ENCODE measurements around the gene UNC13C.

The UNC13C gene

DNA sequence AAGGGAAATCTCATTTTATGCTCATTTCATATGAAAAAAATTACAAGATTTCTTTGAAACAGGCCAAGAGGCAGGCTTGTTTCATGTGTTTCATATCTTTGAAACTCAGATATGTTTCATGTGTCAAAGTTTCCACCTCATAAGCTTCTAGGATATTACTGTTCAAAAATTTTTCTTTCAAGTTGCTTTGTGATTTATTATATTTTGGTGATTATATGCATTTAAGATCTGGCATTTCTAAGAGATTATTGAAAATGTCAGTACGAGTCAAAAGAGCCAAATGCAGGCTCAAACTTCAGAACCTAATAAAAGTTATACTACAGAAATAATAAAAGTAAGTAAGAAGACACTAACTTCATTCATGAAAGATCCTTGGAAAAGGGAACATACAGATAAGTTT lies 590.1 kb downstream of the UNC13C start:
- no peak for DNase-seq (ENCODE audit: low read depth)

DNA sequence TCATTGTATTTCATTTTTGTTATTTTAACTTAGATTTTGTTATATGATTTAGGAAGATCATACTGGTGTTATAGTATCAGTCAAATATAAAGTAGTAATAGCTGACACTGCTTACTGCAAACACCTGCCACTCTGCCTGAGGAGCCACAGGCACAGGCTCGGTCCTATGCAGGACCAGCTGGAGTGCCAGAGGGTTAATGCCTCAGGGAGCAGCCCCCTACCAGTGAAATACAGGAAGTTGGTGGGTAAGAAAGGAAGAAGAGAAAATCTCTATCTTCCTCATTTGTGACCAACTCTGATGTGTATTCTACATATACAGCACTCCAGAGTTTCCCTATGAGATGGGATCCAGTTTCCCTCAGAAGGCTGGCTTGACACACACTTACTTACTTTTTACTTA lies 593.3 kb downstream of the UNC13C start:
- no peak for DNase-seq (ENCODE audit: low read depth)

DNA sequence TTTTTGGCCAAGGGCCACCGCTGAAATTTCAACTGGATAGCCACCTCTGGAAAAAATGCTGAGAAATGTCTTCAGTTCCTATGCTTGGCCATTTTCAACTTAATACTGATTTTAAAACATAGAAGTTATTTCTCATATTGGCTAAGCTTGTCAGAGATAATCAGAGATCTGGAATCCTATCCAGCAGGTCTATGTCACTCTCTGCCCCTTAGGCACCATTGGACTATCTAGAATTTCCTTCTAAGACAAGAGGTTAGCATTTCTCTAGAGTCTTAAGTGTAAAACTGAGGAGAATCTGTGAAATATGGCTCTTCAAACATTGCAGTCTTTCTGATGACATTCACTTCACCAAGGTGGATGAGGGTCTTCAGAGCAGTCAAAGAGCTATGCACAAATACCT lies 597.3 kb downstream of the UNC13C start:
- DNase-seq (ENCODE audit: low read depth): no peak

DNA sequence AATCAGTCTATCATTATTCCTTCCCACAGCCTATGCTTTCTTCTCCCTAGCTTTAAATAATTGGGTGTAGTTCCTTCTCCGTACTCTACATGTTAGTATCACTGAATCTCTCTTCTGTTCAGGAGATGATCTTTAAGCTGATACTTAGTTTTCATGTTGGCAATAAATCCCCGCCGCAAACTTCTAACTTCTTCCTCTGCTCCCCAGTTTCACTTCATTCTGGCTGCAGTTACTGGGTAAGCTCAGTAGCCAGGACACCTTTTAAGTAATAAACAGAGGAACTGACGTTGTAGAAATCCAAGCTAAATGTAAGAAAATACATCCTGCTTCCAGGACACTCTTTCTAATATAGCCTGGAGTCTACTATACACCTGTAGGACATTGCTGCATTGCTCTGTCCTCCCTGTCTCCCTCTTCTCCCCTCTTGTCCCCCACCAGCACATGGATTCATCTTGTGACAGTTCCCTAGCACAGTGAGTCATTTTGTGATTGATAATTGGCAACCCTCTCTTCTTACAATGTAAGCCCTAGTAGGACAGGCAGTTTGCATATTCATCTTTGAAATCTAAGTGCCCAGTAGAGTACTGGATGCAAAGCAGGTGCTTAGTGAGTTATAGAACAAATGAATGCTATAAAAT lies 598.2 kb downstream of the UNC13C start:
- no peak for DNase-seq (ENCODE audit: low read depth)

DNA sequence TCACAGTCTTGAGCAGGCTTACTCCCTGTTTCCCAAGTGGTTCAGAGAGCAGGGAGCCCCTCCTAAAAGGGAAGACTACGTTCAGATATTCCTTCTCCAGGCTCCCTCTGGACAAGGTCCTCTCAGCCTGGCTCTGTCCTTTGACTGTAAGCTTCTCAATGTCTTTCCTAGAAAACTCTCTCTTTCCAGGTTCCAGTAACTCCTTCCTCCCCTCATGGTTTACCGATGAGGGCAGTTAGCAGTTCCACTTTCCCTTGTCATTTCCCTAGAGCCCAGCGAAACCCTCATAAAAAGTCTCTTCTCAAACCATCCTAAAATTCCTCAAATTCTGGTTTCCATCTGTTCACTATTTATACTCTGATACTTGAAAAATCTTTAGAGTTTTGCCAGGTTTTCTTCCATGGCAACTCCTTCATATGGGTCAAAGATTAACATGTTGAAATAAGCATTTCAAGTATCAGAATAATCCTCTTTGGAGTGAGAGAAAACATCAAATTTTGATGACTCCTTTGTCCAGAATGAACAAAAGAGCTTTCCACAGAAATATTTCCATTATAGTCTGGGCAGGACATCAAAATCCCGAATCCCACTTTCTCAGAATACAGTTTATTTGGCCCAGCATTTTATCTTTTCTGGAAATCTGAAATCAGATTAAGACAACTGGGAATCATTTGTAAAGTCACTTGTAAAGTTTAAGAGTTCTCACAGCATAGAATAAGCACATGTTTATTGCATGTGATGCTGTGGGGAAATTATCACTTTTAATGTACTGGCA lies 599.4 kb downstream of the UNC13C start:
- no peak for DNase-seq (ENCODE audit: low read depth)

DNA sequence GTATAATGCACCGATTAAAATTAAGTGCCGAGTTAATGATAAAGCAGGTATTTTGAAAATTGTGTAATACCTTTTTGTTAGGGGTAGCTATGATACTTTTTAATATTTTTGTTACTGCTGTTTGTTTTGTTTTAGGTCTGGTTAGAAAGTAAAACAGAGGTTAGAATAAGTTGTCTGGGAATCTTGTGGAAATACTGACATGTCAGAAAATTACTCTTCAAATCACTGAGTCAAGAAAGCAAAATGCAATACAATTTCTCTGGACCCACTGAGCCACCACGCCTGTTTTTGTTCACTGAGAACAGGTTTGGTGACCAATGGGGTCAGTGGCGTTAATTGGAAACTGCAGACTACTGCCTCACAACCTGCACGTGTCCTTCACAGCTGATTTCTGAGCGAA lies 601.6 kb downstream of the UNC13C start:
- DNase-seq (ENCODE audit: low read depth): no peak

DNA sequence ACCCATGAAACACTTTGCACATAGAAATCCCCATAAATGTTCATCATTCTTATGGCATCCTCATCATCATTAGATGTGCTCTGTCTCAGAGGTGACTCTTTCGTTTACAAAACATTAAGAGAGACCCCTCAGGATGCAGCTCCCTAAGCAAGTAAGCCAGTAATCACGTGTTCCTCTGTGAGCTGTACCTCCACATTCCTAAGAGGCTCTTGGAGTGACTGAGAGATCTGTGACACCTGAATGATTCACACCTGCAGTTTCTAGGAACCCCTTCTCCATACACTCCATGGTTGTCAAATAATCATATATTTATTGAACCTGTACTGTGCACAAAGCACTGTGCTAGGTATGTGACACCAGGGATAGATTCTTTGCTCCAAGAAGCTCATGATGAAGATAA lies 602.4 kb downstream of the UNC13C start:
- DNase-seq (ENCODE audit: low read depth): no peak

DNA sequence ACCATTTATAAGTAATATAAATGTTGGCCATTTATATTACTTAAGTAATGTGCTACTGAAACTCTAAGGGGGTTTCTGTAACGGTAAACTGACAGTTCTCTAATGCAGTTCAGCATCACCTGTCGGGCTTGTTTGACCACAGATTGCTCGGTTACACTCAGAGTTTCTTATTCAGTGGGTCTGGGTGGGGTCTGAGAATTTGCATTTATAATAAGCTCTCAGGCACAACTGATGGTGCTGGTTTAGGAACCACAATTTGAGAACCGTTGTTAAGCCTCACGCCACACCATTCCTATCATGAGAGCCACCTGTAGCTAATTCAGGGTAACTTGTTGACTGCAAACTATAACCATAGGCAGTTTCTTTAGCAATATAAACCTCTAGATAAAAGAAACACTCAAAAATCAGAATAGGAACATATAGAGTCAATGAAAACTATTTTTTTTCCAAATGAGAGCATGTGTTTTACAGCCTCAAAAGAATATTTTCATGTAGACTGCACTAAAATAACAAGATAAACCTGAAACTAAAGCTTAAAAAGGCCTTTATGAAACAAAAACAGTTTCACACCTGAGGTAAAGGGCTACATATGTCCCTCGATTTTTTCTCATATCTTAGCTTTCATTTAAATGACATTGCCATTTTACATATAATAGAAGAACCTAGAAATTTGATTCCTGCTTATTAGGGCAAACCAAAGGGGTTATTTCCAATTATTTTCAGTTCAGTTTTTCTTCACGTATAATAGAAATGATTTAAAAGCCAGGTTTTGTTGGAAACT lies 604.8 kb downstream of the UNC13C start:
- DNase-seq (ENCODE audit: low read depth): no peak

DNA sequence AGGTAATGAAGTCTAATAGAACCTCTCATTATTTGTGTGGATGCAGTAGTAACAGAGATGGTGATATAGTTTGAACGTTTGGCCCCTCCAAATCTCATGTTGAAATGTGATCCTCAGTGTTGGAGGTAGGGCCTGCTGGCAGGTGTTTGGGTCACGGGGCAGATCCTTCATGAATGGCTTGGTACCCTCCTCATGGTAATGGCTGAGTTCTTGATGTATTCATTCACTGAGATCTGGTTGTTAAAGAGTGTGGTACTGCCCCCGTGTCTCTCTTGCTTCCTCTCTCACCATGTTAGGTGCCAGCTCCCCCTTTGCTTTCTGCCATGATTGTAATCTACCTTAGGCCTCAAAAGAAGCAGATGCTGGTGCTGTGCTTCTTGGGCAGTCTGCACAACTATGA lies 606.8 kb downstream of the UNC13C start:
- DNase-seq (ENCODE audit: low read depth): no peak

DNA sequence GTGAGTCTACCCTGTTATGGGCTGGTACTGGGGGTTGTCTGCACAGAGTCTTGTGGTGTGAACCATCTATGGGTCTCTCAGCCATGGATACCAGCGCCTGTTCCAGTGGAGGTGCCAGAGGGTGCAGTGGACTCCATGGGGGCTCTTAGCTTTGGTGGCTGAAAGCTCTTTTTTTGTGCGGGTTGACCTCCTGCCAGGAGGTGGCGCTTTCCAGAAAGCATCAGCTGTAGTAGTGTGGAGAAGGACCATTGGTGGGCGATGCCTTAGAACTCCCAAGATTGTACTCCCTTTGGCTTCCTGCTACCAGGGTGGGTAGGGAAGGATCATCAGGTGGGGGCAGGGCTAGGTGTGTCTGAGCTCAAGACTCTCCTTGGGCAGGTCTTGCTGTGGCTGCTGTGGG lies 615.9 kb downstream of the UNC13C start:
- no peak for DNase-seq (ENCODE audit: low read depth)

DNA sequence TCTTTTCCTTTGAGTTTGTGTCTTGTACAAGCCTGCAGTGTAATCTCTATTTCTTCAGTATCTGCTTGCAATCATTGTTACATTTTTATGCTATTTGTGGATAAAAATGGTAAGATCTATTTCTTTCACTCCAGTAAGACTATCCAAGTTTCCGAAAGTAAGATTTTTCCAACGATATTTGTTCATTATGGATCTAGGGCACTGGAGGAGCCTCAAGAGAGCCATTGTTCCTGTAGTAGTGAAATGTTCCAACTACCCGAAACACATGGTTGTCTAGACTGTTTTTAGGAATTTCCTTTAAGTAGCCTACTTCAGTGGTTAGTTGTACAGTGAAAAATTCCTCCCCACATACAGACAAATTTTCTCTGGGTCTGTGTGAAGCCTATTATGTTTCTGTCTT lies 621.1 kb downstream of the UNC13C start:
- DNase-seq (ENCODE audit: low read depth): no peak

DNA sequence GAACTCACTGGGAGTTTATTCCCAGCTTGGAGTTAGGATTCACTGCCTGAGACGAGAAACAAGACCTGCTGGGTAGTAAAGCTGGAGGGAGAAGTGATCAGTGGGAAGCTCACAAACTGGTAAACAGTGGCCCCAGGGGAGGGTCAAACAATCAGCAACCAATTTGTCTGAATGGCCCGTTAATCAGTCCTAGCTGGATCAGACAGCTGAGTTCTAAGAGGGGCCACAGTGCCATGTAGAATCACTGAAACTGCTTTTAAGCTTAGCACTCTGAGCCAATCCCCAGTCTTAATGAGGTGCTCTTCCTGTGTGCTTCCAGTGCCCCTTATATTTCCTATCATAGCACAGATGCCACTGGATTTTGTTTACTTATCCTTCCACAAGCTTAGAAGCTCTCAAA lies 626.8 kb downstream of the UNC13C start:
- DNase-seq (ENCODE audit: low read depth): no peak

DNA sequence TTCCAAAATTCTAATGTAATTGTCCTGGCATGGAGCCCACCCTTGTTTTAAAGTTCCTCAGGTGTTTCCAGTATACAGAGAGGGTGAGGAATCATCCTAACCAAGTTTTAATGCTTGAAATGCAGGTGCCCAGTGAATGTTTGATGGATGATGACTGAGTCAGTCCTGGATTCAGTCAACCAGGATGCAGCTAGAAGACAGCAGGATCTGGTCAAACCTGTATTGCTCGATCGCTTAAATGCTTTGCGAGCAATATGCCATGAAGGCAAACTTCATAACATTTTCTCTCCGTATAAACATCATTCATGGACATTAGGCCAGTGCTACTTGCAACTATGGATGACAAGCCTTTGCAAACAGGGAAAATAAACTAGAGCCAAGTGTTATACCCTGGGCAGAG lies 627.3 kb downstream of the UNC13C start:
- no peak for DNase-seq (ENCODE audit: low read depth)

DNA sequence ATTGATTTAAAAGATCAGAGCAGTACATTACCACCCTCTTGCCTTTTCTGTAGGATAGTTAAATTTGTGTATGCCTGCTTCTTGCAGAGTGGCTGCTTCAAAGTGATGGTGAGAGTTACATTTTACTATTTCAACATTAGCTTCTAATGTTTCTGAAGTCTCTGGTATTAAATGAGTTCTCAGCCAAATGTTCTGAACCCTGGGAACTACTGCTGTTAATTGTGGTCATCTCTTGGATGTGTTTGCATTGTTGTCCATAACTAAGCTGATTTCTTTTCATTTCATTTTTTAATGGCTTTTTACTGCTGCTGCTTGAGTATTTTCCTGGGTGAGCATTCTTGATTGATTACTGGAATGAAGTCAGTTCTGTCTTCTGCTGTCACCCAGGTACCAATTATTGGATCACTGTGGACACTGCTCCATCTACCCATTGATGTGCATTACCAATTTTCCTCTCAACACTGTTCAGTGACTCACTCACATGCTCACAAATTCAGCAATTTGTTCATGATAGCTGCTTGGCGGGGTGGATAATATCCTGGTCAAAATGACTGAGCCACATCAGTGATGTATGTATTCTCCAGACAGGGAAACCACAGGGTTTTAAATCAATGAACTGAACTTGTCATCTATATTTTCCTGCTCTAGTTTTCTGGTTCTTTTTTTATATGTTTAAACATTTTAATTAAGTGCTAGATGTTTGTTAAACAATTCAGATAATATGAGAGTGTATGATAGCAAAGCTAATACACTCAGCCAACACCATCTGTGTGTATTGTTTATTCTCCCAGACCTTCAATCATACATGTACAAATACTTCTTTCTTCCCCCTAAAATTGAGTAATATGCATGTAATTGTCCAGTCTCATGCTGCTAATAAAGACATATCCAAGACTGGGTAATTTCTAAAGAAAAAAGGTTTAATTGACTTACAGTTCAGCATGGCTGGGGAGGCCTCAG lies 630.9 kb downstream of the UNC13C start:
- DNase-seq (ENCODE audit: low read depth): no peak

DNA sequence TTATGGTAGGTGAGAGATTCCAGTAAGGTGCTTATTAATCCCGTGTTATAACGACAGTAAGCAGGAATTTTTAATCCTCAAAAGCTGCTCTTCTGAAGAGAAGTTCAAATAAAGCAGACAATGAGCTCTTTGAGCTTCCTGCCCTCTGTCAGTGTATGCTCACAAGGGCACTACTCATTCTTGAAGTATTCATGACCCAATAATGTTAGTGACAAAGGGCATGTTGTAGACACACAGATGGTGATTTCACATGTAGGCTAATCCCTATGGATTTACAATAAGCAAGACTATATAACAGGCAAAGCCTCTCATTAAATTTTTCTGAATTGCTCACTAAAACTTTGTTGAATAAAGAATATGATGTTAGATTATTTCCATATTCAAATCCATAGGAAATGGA lies 639.9 kb downstream of the UNC13C start:
- DNase-seq (ENCODE audit: low read depth): no peak

DNA sequence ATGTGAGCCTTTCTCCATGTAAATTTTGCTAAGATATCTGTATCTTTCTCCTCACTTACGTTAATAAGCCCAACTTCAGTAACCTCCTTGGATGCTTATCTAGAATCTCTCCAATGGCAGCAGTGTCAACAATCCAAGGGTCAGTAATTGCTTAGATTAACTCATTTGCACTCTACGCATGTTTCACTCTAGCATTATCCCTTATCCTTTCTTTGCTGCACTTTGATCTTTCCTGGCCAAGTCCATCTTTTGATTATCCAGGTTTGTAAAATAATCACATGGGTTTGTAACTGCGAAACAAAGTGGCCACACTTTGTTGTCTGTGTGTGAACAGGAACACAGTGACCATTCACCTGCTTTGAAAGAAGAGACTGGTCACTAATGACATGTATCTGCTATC lies 640.9 kb downstream of the UNC13C start:
- no peak for DNase-seq (ENCODE audit: low read depth)

DNA sequence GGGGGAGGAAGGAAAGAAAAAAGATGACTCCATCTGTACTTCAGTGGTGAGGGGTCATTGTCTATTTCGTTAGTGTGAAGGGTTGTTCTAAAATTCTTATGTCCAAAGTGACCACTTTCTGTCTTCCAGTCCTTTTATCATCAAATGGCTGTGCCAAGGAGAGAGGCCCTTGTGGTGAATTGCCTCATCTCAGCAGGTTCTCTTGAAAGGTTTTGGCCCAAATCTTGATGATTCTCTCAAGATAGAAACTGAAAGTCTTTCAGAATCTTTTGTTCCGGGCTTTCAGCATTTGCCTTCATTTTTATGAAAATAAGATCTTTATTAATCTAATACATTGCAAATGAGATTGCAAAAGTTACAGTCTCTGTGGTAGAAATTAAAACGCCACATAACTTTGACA lies 642.7 kb downstream of the UNC13C start:
- no peak for DNase-seq (ENCODE audit: low read depth)

DNA sequence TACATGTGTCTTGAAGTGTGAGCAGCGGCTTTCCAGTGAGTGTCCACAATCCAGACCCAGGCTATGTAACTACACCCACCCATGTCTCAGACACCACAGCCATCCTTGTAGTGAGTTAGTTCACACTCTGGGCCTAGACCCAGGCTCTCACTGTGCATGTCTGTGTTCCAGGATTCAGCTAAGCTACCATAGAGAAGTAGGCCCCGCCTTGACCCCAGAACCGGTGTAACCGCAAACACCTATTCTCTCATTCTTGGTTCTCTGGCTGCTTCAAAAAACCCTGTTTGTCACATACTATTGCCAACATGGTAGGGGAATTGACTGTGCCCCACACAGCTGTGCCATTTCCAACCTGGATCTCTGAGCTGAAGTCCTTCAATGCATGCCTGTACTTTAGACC lies 657.9 kb downstream of the UNC13C start:
- no peak for DNase-seq (ENCODE audit: low read depth)

DNA sequence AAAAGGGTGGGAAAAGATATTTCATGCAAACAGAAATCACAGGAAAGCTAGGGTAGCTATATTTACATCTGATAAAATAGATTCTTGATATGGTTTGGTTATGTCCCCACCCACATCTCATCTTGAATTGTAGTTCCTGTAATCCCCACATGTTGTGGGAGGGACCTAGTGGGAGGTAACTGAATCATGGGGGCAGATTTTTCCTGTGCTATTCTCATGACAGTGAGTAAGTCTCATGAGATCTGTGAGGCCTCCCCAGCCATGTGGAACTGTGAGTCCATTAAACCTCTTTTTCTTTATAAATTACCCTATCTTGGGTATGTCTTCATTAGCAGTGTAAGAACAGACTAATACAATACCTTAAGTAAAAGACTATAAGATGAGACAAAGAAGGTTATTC lies 660.4 kb downstream of the UNC13C start:
- no peak for DNase-seq (ENCODE audit: low read depth)

DNA sequence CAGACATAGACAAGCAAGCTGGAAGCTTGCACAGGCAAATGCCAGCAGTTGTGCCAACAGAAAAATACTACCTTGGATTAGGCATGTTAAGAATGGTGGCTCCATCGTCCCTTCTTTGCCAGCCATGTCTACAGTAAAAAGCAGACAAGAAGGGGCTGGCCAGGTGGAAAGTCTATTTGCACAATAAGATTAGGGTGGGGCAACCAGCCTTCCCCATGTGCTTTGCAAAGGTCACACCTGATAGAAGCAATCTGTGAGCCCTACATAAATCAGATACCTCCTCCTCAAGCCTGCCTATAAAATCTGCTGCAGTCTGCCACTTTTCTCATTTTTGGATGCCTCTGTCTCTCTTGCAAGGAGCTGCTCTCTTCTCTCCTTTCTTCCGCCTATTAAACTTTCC lies 662.6 kb downstream of the UNC13C start:
- DNase-seq (ENCODE audit: low read depth): no peak

DNA sequence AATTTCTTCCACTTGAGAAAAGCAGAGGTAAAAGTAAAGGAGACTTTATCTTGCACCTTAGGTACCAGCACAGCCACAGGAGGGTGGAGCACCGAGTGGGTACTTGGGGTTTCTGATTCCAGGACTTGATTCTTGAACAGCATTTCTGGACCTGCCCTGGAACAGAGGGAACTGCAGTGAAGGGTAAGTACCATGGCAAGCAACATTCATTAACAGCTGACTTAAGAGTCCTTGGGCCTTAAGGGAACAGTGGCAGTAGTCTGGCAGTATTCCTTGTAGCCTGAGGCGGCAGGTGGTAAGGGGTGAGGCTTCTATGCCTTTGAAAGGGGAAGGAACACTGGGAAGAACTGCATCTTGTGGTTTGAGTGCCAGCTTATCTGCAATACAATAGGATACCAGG lies 666.6 kb downstream of the UNC13C start:
- DNase-seq (ENCODE audit: low read depth): no peak

DNA sequence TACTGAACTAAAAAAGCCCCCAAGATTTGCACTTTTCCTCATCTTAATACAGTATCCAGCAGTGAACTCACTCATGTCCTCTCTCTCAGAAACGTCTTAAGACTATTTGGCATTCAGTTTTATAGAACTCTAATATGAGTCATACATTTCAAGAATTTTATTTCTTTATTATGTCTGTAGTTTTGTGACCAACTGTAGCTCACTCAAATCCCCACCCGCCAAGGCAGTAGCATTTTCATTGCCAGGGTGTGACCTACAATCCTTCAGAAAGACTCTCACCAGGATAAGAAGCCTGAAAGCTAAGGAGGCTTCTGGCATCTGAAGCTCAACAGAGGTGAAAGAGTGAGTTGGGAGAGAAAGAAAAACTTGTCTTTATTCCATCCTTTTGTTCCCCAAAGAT lies 681.4 kb downstream of the UNC13C start:
- no peak for DNase-seq (ENCODE audit: low read depth)

All from fibroblast of the conjunctiva (primary cell).